Naive thymus-derived CD8-positive, alpha-beta T cell (primary cell): Measurements from ENCODE around the gene NKAPD1. TPM values are rescaled to one million over a fixed set of nuclear protein-coding genes. Genes with fewer than 3 reads are reported as not detected.
A peak's percentile ranks its signal among the peaks of the same experiment; 100 is the strongest.
"Not testable (repeated sequence)": the region's sequence is repeated elsewhere in the genome, so short reads cannot be mapped to it uniquely, and the experiment has no call there.

Experiments used
- ATAC-seq, 2 donors: fragments of 150-1000 bp; cut with Tn5 transposase in 1 of 2; sonication (Bioruptor Pico), chemical (Tn5 transposase) in 1 of 2; 1 replicate in 1 of 2; 2 replicates in 1 of 2; pipeline ENCODE4 v1.10.0; 2021; ENCODE audit warnings: mild to moderate bottlenecking in 2 of 2, moderate library complexity in 2 of 2
- POLR2A ChIA-PET: fragments of 350-600 bp; sonication (Branson Sonifier 250); formaldehyde crosslinking; loops from one replicate; lab custom pipeline; 2021; ENCODE audit warnings: antibody characterized with exemption; lab: Charles Lee
- DNase-seq, 10 donors: peaks; one replicate each; pipeline versions ENCODE4 v3.0.0 to v3.0.0-alpha.2; 2020 to 2022
- H3K27ac Mint-ChIP-seq, 10 donors: one replicate each; pipeline ENCODE4 v1.8.0; 2020 to 2022; ENCODE audit warnings: mild to moderate bottlenecking in 10 of 10, mixed read lengths in 10 of 10, moderate library complexity in 4 of 10, inconsistent platforms in 1 of 10
- H3K27me3 Mint-ChIP-seq, 5 donors: one replicate each; pipeline ENCODE4 v1.8.0; 2021 to 2022; ENCODE audit warnings: mixed read lengths in 5 of 5
- H3K36me3 Mint-ChIP-seq, 3 donors: one replicate each; pipeline ENCODE4 v1.8.0; 2020 to 2022; ENCODE audit warnings: mixed read lengths in 3 of 3, mild to moderate bottlenecking in 2 of 3, inconsistent platforms in 1 of 3
- H3K4me1 Mint-ChIP-seq, 4 donors: one replicate each; pipeline ENCODE4 v1.8.0; 2021 to 2022; ENCODE audit warnings: mixed read lengths in 4 of 4
- H3K4me3 Mint-ChIP-seq, 10 donors: one replicate each; pipeline ENCODE4 v1.8.0; 2020 to 2022; ENCODE audit warnings: mild to moderate bottlenecking in 10 of 10, mixed read lengths in 10 of 10, moderate library complexity in 6 of 10, inconsistent platforms in 1 of 10
- H3K9me3 Mint-ChIP-seq, 9 donors: one replicate each; pipeline ENCODE4 v1.8.0; 2020 to 2022; ENCODE audit warnings: mixed read lengths in 9 of 9, mild to moderate bottlenecking in 3 of 9, inconsistent platforms in 1 of 9, moderate library complexity in 1 of 9
- polyA plus RNA-seq, 3 donors: library from polyadenylated mRNA; unstranded; fragments of 300-500 nt; fragmentation: Illumina TruSeq; gene quantifications; one replicate each; pipeline ENCODE4 v1.2.3, GENCODE V29; 2021
- total RNA-seq, 8 experiments: library from RNA in 2 of 8; stranded (reverse) in 2 of 8; gene quantifications; one replicate each; pipeline ENCODE4 v1.2.3 and lab custom pipeline; 2021 to 2026

NKAPD1 gene
- total and polyA plus RNA-seq, 5 experiments from 2014 or later: 9.8 to 21.7 (median 12.6) TPM

DNA sequence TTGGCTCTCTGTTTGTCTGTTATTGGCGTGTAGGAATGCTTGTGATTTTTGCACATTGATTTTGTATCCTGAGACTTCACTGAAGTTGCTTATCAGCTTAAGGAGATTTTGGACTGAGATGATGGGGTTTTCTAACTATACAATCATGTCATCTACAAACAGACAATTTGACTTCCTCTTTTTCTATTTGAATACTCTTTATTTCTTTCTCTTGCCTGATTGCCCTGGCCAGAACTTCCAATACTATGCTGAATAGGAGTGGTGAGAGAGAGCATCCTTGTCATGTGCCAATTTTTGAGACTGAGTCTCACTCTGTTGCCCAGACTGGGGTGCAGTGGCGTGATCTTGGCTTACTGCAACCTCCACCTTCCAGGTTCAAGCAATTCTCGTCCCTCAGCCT is 25.8 kb upstream of the NKAPD1 start:
- POLR2A ChIA-PET: interaction anchor here (0.6 kb wide), 1 partner anchor 177 kb away, joined by 3 read pairs; no protein-coding TSS in a partner anchor
- not testable (repeated sequence) for H3K9me3 Mint-ChIP-seq, H3K4me3 Mint-ChIP-seq, ATAC-seq, H3K27me3 Mint-ChIP-seq, DNase-seq
- peaks cover 4 to 95% (median 53%) of the 10 kb centered on the region in 3 donors for H3K36me3 Mint-ChIP-seq
- H3K4me1 Mint-ChIP-seq: peaks cover 4 to 38% (median 12%) of the 10 kb centered on the region in 4 donors
- H3K27ac Mint-ChIP-seq: peak overlapping the region in 3 of 10 donors; percentile 1 to 33 (median 20)

DNA sequence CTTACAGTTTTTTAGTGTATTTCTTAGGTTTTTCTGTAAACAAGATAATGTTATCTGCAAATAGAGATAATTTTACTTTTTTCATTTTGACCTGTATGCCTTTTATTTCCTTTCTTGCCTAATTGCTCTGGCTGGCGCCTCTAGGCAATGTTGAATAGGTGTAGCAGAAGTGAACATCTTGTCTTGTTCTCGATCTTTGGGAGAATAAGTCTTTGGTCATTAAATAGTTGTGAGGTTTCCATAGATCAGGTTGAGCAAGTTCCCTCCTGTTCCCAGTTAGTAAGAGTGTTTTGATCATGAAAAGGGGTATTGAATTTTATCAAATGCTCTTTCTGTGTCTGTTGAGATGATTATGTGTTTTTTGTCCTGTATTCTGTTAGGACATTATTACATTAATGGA is 24.3 kb upstream of the NKAPD1 start:
- no peak for ATAC-seq
- no peak overlapping the region for H3K27ac Mint-ChIP-seq
- POLR2A ChIA-PET: no interaction called here
- DNase-seq: no peak
- no peaks in the 10 kb centered on the region for H3K27me3 Mint-ChIP-seq
- no peaks in the 10 kb centered on the region for H3K9me3 Mint-ChIP-seq
- H3K4me1 Mint-ChIP-seq: peaks cover 4 to 38% (median 12%) of the 10 kb centered on the region in 4 donors
- peaks cover 4 to 95% (median 53%) of the 10 kb centered on the region in 3 donors for H3K36me3 Mint-ChIP-seq
- no peak overlapping the region for H3K4me3 Mint-ChIP-seq

DNA sequence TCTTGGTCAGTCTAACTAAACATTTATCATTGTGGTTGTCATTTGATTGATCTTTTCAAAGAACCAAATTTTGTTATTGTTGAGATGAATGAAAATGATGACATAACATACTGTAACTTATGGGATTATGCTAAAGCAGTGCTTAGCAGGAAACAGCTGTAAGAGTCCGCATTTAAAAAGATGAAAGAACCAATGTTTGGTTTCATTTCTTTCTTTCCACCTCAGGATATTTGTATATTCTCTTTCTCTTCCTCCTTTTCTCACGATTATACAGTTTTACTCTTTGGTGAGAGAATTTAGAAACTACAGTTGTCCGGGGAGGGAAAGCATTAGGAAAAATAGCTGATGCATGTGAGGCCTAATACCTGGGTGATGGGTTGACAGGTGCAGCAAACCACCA is 23.4 kb upstream of the NKAPD1 start:
- POLR2A ChIA-PET: no interaction called here
- H3K9me3 Mint-ChIP-seq: no peaks in the 10 kb centered on the region

DNA sequence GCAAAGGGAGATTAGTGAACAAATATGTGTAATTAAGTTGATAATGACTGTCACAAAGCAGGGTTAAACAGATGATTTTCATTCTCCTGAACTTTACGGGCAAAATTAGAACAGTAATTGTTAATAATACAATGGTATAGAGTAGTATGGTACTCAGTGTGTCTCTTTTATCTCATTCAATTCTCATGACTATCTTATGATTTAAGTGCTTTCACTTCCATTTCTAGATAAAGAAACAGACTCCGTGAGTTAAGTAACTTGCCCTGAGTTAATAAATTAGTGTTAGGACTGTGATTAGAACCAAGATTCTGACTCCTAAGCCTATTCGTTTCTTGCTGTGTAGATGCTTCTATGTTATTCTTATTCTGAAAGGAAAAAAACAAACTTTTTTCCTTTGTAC is 22.3 kb upstream of the NKAPD1 start:
- Mint-ChIP-seq H3K36me3 (peaks cover 4 to 88% (median 41%) of the 10 kb centered on the region in 3 donors), H3K4me3 (no peak overlapping the region), H3K27ac (peak overlapping the region in 1 of 10 donors; percentile 41), H3K27me3 (no peaks in the 10 kb centered on the region), H3K4me1 (peaks cover 4 to 38% (median 12%) of the 10 kb centered on the region in 4 donors), H3K9me3 (no peaks in the 10 kb centered on the region)
- POLR2A ChIA-PET: no interaction called here
- ATAC-seq (no peak), DNase-seq (no peak)

More for the DNA sequence above, 23.4 kb upstream of the NKAPD1 start:
- H3K36me3 Mint-ChIP-seq: peaks cover 4 to 92% (median 47%) of the 10 kb centered on the region in 3 donors
- peaks cover 4 to 38% (median 12%) of the 10 kb centered on the region in 4 donors for H3K4me1 Mint-ChIP-seq
- no peak overlapping the region for H3K4me3 Mint-ChIP-seq
- ATAC-seq (no peak), DNase-seq (no peak)
- no peaks in the 10 kb centered on the region for H3K27me3 Mint-ChIP-seq
- peak overlapping the region in 3 of 10 donors; percentile 43 to 71 (median 55) for H3K27ac Mint-ChIP-seq

DNA sequence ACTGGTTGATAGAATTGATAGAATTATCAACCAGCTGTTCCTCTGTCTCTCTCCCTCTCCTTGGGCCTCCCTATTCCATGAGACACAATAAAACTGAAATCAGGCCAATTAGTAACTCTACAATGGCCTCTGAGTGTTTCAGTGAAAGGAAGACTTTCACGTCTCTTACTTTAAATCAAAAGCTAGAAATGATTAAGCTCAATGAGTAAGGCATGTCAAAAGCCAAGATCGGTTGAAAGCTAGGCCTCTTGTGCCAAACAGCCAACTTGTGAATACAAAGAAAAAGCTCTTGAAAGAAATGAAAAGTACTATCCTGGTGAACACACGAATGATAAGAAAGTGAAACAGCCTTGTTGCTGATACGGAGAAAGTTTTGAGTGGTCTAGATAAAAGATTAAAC is 16.9 kb upstream of the NKAPD1 start:
- Mint-ChIP-seq H3K27ac (peak overlapping the region in 2 of 10 donors; percentile 24 to 25), H3K36me3 (peaks cover 0 to 79% (median 24%) of the 10 kb centered on the region in 3 donors), H3K27me3 (no peaks in the 10 kb centered on the region), H3K4me3 (no peak overlapping the region), H3K9me3 (no peaks in the 10 kb centered on the region), H3K4me1 (peaks cover 0 to 1% (median 0%) of the 10 kb centered on the region in 4 donors)
- ATAC-seq (no peak), DNase-seq (no peak)
- POLR2A ChIA-PET: no interaction called here

DNA sequence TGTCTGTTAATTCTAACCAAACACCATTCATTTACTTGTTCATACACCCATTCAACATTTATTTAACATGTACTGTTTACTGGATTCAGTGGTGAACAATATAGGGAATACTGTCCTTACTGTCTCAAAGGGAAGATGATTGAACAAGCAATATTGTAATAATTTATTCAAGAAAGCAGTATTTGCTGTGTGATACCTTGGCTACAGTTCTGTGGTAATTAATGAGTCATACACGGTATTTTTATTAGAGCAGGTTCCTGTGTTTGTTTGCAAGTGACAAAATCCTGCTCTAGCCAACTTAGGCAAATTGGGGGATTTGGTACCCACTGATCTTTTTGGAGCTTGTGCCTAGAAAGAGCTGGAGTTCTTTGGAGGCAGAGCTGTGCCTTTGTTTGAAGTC is 16.0 kb upstream of the NKAPD1 start:
- POLR2A ChIA-PET: no interaction called here
- H3K27ac Mint-ChIP-seq: no peak overlapping the region
- no peak for ATAC-seq
- H3K27me3 Mint-ChIP-seq: no peaks in the 10 kb centered on the region
- H3K36me3 Mint-ChIP-seq: peaks cover 0 to 79% (median 22%) of the 10 kb centered on the region in 3 donors
- no peaks in the 10 kb centered on the region for H3K9me3 Mint-ChIP-seq
- H3K4me1 Mint-ChIP-seq: no peaks in the 10 kb centered on the region
- DNase-seq: no peak
- no peak overlapping the region for H3K4me3 Mint-ChIP-seq

DNA sequence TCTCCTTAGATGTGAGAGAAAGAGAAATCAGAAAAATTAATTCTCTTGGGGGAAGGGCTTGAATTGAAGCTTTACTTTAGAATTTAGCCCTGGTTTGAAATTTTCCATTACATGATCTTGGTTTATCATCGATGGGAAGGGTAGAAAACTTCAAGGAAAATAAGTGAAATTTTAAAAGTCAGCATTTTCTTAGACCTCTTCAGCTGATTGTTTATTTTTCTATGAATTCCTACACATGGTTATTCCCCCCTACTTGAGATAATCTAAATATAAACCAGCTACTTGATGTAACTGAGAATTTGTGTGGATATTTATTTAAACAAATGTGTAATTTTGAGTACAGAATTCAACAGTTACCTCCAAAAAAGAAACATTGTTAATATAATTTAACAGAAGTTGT is 11.2 kb upstream of the NKAPD1 start:
- no peak for ATAC-seq
- Mint-ChIP-seq H3K36me3 (peaks cover 0 to 55% (median 10%) of the 10 kb centered on the region in 3 donors), H3K27ac (no peak overlapping the region), H3K9me3 (no peaks in the 10 kb centered on the region), H3K4me3 (no peak overlapping the region), H3K4me1 (peaks cover 0 to 2% (median 0%) of the 10 kb centered on the region in 4 donors), H3K27me3 (no peaks in the 10 kb centered on the region)
- DNase-seq: no peak
- POLR2A ChIA-PET: no interaction called here

DNA sequence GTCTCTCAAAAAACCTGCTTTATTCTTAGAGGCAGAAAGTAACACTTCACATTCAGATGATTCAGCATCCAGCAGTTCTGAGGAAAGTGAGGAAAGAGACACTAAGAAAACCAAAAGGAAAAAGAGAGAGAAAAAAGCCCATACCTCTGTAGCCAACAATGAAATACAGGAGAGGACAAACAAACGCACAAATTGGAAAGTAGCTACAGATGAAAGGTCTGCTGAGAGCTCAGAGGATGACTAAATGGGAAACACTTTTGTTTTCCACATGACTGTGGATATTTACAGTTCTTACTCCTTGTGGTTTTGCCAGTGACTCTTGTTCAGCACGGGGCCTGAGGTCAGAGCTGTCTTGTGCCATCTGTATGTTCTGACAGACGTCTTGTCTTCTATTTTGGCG is 8.6 kb downstream of the NKAPD1 start:
- peaks cover 26 to 31% (median 28%) of the 10 kb centered on the region in 4 donors for H3K4me1 Mint-ChIP-seq

DNA sequence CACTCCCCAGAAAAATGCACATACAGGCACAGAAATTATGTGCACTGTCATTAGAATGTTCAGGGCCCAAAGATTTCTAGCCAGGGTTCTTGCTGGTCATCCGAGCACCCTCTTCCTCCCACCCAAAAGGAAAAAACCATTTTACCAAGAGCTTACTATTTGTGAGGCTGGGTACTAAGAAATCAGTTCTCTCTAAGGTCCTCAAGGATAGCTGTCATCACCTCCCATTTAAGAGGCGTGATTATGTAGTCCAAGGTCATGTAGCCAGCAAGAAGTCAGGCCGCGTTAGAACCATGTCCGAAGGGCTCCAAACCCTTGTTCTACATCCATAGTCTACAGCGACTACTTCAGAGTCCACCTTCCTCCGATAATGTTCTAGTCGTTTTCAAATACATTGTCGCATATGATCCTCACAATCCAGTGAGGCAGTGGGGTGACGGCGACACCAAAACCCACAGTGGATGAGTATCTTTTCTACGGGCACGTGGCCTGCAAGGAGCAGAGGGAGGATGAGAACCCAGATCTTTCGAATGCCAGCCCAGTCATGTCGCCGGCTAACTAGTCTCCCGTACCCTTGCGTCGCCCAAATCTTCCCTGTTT is 11.8 kb downstream of the NKAPD1 start:
- peaks cover 0 to 3% (median 0%) of the 10 kb centered on the region in 5 donors for H3K27me3 Mint-ChIP-seq
- H3K27ac Mint-ChIP-seq: peak overlapping the region; percentile 97 to 99 (median 99)

More for the DNA sequence above, 8.6 kb downstream of the NKAPD1 start:
- Mint-ChIP-seq H3K36me3 (peaks cover 11 to 82% (median 13%) of the 10 kb centered on the region in 3 donors), H3K27ac (peak overlapping the region in 5 of 10 donors; percentile 15 to 44 (median 34)), H3K9me3 (no peaks in the 10 kb centered on the region), H3K27me3 (peaks cover 0 to 3% (median 0%) of the 10 kb centered on the region in 5 donors), H3K4me3 (no peak overlapping the region)
- POLR2A ChIA-PET: no interaction called here
- no peak for ATAC-seq
- no peak for DNase-seq

DNA sequence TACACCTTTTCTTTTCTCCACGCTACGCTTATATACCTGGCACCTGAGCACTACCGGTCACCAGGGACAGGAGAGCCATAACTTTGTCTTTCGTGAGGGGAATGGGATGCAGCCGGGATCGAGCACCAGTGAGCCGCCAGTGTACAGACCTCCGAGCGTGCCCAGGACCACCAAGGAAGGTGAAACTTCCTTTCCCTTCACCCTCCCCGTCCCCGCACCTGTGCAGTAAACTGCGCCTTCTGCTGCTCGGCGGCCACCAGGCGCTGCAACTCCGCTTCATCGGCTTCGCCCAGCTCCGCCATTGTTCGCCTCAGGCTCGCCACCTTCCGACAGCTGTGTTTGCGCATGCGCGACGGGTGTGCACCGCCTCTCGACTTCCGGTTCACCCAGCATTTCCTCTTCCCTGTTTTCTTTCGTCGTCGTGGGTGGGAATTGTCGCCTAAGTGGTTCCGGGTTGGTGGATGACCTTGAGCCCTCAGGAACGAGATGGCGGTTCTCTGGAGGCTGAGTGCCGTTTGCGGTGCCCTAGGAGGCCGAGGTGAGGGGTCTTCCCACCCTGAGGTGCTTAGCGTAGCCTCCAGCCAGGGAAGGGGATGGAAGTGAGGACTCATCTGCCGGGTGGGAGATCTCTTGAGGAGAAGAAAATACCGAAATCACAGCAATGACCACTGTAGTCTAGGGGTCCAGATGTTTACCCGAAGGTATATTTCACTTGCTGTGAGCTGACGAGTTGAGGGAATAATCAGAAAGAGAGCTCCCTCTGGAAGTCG is 12.5 kb downstream of the NKAPD1 start, which contains the start of the genes SDHD and TIMM8B:
Gene SDHD, plus strand, starts transcription at position 452 of the 770 bp plus-strand sequence. Its CDS starts 35 bp downstream, at position 487.
Gene TIMM8B, minus strand, starts transcription at position 335 of the 770 bp plus-strand sequence. Its CDS starts 33 bp downstream, at position 302.
- Mint-ChIP-seq H3K36me3 (peaks cover 23 to 87% (median 24%) of the 10 kb centered on the region in 3 donors), H3K27ac (peak within 1 kb of the TSS; percentile 97 to 99 (median 99)), H3K9me3 (no peaks in the 10 kb centered on the region), H3K4me1 (peaks cover 47 to 58% (median 52%) of the 10 kb centered on the region in 4 donors), H3K27me3 (peaks cover 0 to 3% (median 0%) of the 10 kb centered on the region in 5 donors), H3K4me3 (peak within 1 kb of the TSS; percentile 93 to 100 (median 99))
- peak; percentile 92 to 94 for ATAC-seq
- POLR2A ChIA-PET: interaction anchor here (0.9 to 1.9 kb wide), 8 partner anchors 11 to 1657 kb away, joined by 3 to 11 read pairs (median 4); partner anchors contain the start of genes ALG9, FDX1, NKAPD1 and PIH1D2
- peak; percentile 93 to 98 (median 96) for DNase-seq

More for the DNA sequence above, 11.8 kb downstream of the NKAPD1 start:
- Mint-ChIP-seq H3K4me1 (peaks cover 44 to 54% (median 51%) of the 10 kb centered on the region in 4 donors), H3K4me3 (peak overlapping the region; percentile 93 to 100 (median 99)), H3K36me3 (peaks cover 17 to 84% (median 20%) of the 10 kb centered on the region in 3 donors), H3K9me3 (no peaks in the 10 kb centered on the region)
- peak in 2 of 10 donors; percentile 2 to 13 for DNase-seq
- POLR2A ChIA-PET: interaction anchor here (0.9 to 1.9 kb wide), 6 partner anchors 12 to 1656 kb away, joined by 3 to 11 read pairs (median 6); partner anchors contain the start of genes ALG9, FDX1, NKAPD1 and PIH1D2
- no peak for ATAC-seq

DNA sequence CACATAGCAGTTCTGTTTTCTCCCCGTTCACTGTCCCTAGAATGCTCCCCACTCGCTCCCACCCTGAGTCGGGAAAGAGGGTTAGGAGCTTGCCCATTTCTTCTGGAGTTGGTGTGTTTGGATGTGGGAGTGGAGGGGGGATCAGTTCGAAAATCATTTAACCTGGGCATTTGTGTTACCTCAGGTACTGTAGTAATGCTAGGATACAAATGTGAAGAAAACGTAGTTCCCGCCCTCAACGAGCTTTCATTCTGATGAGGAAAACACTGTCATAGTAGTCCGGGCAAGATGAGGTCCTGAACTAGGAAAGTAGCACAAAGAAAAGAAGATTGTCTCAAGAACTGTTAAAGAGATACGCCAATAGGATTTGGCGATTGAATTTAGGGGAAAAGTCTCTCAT is 13.1 kb downstream of the NKAPD1 start:
- DNase-seq: no peak
- Mint-ChIP-seq H3K9me3 (no peaks in the 10 kb centered on the region), H3K4me1 (peaks cover 47 to 58% (median 52%) of the 10 kb centered on the region in 4 donors), H3K27me3 (peaks cover 0 to 3% (median 0%) of the 10 kb centered on the region in 5 donors), H3K27ac (peak overlapping the region; percentile 97 to 99 (median 99)), H3K4me3 (peak overlapping the region; percentile 93 to 100 (median 99)), H3K36me3 (peaks cover 21 to 88% (median 24%) of the 10 kb centered on the region in 3 donors)
- no peak for ATAC-seq
- POLR2A ChIA-PET: interaction anchor here (0.9 to 1.9 kb wide), 9 partner anchors 11 to 1658 kb away, joined by 3 to 11 read pairs (median 4); partner anchors contain the start of genes ALG9, FDX1, NKAPD1 and PIH1D2

DNA sequence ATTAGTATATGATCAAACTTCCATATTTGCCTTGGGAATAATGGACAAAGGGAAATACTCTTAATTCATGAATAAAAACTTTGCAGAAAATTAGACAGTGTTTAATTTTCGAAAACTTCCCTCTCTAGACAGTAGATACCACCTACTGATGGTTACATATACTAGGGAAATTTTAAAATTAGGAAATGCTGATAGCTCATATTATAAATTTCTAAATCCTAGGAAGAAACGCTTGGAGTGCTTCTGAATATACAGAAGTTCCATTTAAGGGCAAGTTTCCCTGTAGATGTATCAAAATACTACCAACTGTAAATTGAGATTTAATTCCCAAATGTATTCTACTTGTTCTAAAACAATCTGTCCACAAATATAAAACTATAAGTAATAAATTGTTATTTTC is 21.2 kb downstream of the NKAPD1 start:
- Mint-ChIP-seq H3K4me1 (peaks cover 0 to 12% (median 6%) of the 10 kb centered on the region in 4 donors), H3K36me3 (peaks cover 21 to 73% (median 21%) of the 10 kb centered on the region in 3 donors)
- H3K4me3 Mint-ChIP-seq, H3K9me3 Mint-ChIP-seq, ATAC-seq, H3K27me3 Mint-ChIP-seq, POLR2A ChIA-PET, H3K27ac Mint-ChIP-seq, DNase-seq: not testable (repeated sequence)
